KG1 (cell line): ENCODE data around the gene ZNF836.
"Not testable (repeated sequence)": the region's sequence is repeated elsewhere in the genome, so short reads cannot be mapped to it uniquely, and the experiment has no call there.

ENCODE experiments used
- DNase-seq: peaks from one replicate; lab custom pipeline; 2025; lab: John Stamatoyannopoulos, UW

Gene ZNF836

GRCh38 chr19:52171321-52172169 lies at the start of gene ZNF836:
ZNF836 (minus strand) TSS chr19:52171621; CDS start chr19:52168072, 3,549 bp downstream.
- peak; percentile 73 for DNase-seq

- no peak for DNase-seq
Measured at GRCh38 chr19:52221031-52221430, 49.6 kb upstream of the ZNF836 start.

GRCh38 chr19:52219611-52220010 lies 48.2 kb upstream of the ZNF836 start:
- DNase-seq = no peak

GRCh38 chr19:52217576-52217975 lies 46.2 kb upstream of the ZNF836 start:
- no peak for DNase-seq

- DNase-seq = no peak
Measured at GRCh38 chr19:52216401-52216800, 45.0 kb upstream of the ZNF836 start.

GRCh38 chr19:52214241-52214640 lies 42.8 kb upstream of the ZNF836 start:
- no peak for DNase-seq

- no peak for DNase-seq
Measured at GRCh38 chr19:52212572-52213255, 41.3 kb upstream of the ZNF836 start.

GRCh38 chr19:52211926-52212571 lies 40.6 kb upstream of the ZNF836 start:
- no peak for DNase-seq

GRCh38 chr19:52211203-52211602 lies 39.8 kb upstream of the ZNF836 start:
- DNase-seq = no peak

- no peak for DNase-seq
Measured at GRCh38 chr19:52206481-52206880, 35.1 kb upstream of the ZNF836 start.

- not testable (repeated sequence) for DNase-seq
Measured at GRCh38 chr19:52200755-52201391, 29.5 kb upstream of the ZNF836 start.

GRCh38 chr19:52200044-52200443 lies 28.6 kb upstream of the ZNF836 start:
- no peak for DNase-seq

GRCh38 chr19:52198678-52199077 lies 27.3 kb upstream of the ZNF836 start:
- DNase-seq = no peak

- no peak for DNase-seq
Measured at GRCh38 chr19:52197964-52198363, 26.5 kb upstream of the ZNF836 start.

GRCh38 chr19:52196256-52196967 lies 25.0 kb upstream of the ZNF836 start:
- no peak for DNase-seq

- no peak for DNase-seq
Measured at GRCh38 chr19:52191951-52192350, 20.5 kb upstream of the ZNF836 start.

GRCh38 chr19:52191389-52191788 lies 20.0 kb upstream of the ZNF836 start:
- no peak for DNase-seq

GRCh38 chr19:52190487-52191293 lies 19.3 kb upstream of the ZNF836 start:
- no peak for DNase-seq

GRCh38 chr19:52189735-52190486 lies 18.5 kb upstream of the ZNF836 start, which contains the start of gene PPP2R1A:
PPP2R1A (plus strand) TSS chr19:52190052; CDS start chr19:52190097, 45 bp downstream.
- peak; percentile 100 for DNase-seq
